AG04449 (cell line): ENCODE results near the gene NOTCH4.

Experiments used
- CTCF ChIA-PET: fragments of 350-600 bp; formaldehyde crosslinking; extraction: SDS; loops from one replicate; lab custom pipeline; 2021; ENCODE audit warnings: antibody characterized with exemption; lab: Yijun Ruan, JAX
- POLR2A ChIA-PET: fragments of 400-600, 350-600 bp; formaldehyde crosslinking; extraction: SDS; loops from one replicate; lab custom pipeline; 2020; ENCODE audit warnings: antibody characterized with exemption, inconsistent platforms; lab: Yijun Ruan, JAX
- DNase-seq: peaks from one replicate; pipeline ENCODE4 v3.0.0-alpha.2; 2010; ENCODE audit warnings: low read depth, low spot score
- H3K4me3 ChIP-seq: 2 replicates; pipeline ENCODE4 v1.5.1; 2011; ENCODE audit warnings: low read depth, mild to moderate bottlenecking, control low read depth, low read length
- TF ChIP-seq, protein P1 (sequence below): IDR thresholded peaks from one replicate; pipeline ENCODE4 v1.5.1; 2011; ENCODE audit warnings: mild to moderate bottlenecking, moderate library complexity, low read length, control low read depth, inconsistent platforms; ENCODE audit not compliant: insufficient read depth; ENCODE audit errors: missing control alignments

Gene NOTCH4

DNA sequence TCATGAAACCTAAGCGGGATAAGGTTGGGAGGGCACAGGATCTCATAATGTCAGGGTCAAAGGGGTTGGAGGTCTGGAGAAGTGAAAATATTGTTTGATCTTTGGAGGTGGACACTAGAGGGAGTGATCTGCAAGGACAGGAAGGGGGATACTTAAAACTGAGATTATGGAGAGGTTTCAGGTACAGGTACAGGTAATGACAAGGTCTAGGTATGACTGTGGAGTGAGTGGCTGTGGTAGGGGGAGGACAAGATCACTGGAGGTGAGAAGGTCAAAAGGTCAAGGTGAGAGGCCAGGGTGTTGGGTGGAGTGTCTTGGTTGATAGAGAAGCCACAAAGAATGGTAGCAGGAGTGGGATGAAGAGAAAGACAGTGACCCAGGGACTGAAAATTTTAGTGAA is 16.8 kb upstream of the NOTCH4 start:
- no peak overlapping the region for H3K4me3 ChIP-seq
- DNase-seq = no peak
- POLR2A ChIA-PET = no interaction called here
- CTCF ChIA-PET = interaction anchor here (0.8 kb wide), 1 partner anchor 14 kb away, joined by 3 read pairs; no protein-coding TSS in a partner anchor
- TF ChIP-seq, protein P1, sequence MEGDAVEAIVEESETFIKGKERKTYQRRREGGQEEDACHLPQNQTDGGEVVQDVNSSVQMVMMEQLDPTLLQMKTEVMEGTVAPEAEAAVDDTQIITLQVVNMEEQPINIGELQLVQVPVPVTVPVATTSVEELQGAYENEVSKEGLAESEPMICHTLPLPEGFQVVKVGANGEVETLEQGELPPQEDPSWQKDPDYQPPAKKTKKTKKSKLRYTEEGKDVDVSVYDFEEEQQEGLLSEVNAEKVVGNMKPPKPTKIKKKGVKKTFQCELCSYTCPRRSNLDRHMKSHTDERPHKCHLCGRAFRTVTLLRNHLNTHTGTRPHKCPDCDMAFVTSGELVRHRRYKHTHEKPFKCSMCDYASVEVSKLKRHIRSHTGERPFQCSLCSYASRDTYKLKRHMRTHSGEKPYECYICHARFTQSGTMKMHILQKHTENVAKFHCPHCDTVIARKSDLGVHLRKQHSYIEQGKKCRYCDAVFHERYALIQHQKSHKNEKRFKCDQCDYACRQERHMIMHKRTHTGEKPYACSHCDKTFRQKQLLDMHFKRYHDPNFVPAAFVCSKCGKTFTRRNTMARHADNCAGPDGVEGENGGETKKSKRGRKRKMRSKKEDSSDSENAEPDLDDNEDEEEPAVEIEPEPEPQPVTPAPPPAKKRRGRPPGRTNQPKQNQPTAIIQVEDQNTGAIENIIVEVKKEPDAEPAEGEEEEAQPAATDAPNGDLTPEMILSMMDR = no peak

- TF ChIP-seq, protein P1 = no peak
- ChIA-PET CTCF (no interaction called here), POLR2A (no interaction called here)
- DNase-seq = no peak
- H3K4me3 ChIP-seq = no peak overlapping the region
These were observed 15.6 kb upstream of the NOTCH4 start for GRCh38 chr6:32239462-32239861.

DNA sequence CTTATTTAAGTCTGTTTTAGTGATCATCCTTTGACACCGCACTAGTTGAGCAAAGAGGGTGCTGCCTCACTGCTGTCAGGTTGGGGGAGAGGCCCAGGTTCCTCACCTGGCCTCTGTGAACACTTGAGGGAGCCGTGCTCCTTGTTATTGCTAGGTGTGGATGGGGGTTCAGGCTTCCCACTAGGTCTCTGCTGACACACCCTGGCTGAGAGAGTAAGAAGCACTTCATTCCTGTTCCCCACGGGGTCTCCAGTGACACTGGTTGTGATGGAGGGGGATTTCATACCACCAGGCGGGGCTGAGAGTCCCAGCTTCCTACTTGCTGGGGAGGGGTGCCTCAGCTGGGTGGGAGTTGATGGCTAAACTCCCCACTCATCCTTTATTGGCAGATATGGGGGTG is 11.1 kb upstream of the NOTCH4 start:
- CTCF ChIA-PET = interaction anchor here (1.1 to 1.9 kb wide), 2 partner anchors 10 kb away, joined by 5 to 8 read pairs; no protein-coding TSS in a partner anchor
- POLR2A ChIA-PET = no interaction called here
- H3K4me3 ChIP-seq = no peak overlapping the region
- no peak for DNase-seq
- TF ChIP-seq, protein P1 = no peak

GRCh38 chr6:32226434-32226833 is 2.6 kb upstream of the NOTCH4 start:
- ChIA-PET POLR2A (no interaction called here), CTCF (interaction anchor here (1.0 kb wide), 1 partner anchor 108 kb away, joined by 3 read pairs; no protein-coding TSS in a partner anchor)
- TF ChIP-seq, protein P1 = no peak
- no peak overlapping the region for H3K4me3 ChIP-seq
- DNase-seq = no peak

DNA sequence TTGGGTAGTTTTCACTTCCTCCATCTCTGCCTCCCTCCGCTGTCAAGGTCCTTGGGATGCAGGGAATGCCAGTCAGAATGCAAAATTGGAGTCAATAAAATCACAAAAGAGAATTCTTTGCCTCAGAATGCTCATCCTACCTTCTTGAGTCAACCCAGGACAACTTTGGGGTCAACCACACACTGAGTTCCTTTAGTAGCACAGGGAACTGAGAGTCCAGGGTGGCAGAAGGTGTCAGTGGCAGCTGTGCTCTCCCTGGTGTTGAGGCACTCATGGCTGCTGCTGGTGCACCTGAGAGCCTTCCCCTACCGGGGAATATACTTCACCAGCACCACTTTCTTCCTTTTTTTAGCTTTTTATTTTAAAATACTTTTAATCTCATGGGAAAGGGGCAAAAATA is 829 bp upstream of the NOTCH4 start:
- H3K4me3 ChIP-seq = no peak overlapping the region
- CTCF ChIA-PET = no interaction called here
- TF ChIP-seq, protein P1 = no peak
- DNase-seq = no peak
- POLR2A ChIA-PET = no interaction called here

DNA sequence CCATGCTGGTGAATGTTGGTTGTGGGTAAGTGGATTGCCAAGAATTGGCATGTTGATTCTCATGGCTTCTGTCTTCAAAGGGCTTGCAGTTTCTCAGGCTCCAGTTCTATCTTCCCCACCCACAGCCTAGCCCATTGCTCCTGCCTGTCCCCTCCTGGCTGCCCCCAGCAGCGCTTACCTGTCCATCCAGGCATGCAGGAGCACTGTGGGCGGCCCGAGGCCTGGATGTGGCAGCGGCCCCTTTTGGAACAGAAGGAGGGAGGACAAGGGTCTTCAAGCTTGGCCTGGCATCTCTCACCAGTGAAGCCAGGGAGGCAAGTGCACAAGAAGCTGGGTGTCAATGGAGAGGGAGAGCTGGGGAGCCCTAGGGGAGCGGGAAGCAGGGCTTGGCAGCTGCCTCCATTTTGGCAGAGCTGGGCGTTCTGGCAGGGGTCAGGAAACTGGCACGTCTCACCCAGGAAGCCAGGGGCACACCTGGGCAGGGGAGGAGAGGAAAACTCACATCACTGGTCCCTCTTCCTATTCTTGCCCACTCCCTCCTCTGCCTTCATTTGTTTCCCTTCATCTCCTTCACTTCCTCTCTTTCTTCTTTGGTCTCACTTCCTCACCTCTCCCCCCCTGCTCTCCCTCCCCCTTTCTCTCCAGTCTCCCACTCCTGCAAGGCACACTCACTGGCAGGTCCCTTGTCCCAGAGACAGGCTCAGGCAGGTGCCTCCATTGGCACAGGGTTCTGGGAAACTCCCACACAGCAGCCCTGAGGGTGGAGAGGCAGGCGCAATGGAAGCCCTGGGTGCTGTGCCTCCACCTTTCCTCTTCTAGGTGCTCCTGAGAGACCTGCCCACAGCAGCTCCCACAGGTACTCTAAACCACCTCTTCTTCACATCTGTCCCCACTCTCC is 1.3 kb downstream of the NOTCH4 start:
- no peak overlapping the region for H3K4me3 ChIP-seq
- DNase-seq = no peak
- TF ChIP-seq, protein P1 = no peak
- POLR2A ChIA-PET = no interaction called here
- CTCF ChIA-PET = no interaction called here
